GM10847 (cell line): ENCODE measurements around the gene CCNYL1.

Source experiments
- POLR2A ChIP-seq: IDR thresholded peaks from 2 replicates; pipeline ENCODE4 v1.6.1; 2011; ENCODE audit not compliant: insufficient read length; ENCODE audit errors: extremely low read depth

Gene CCNYL1

GRCh38 chr2:207692206-207693065 lies 19.0 kb upstream of the CCNYL1 start:
- TF ChIP-seq POLR2A, result no peak

- TF ChIP-seq POLR2A, result no peak
Observed at GRCh38 chr2:207693641-207694249, 17.7 kb upstream of the CCNYL1 start.

GRCh38 chr2:207694811-207695281 lies 16.6 kb upstream of the CCNYL1 start:
- TF ChIP-seq POLR2A, result no peak

- no peak for TF ChIP-seq POLR2A
Observed at GRCh38 chr2:207695293-207695692, 16.1 kb upstream of the CCNYL1 start.

- no peak for TF ChIP-seq POLR2A
Observed at GRCh38 chr2:207697411-207697810, 14.0 kb upstream of the CCNYL1 start.

- TF ChIP-seq POLR2A, result no peak
Observed at GRCh38 chr2:207698301-207698700, 13.1 kb upstream of the CCNYL1 start.

GRCh38 chr2:207704078-207704477 lies 7.4 kb upstream of the CCNYL1 start:
- no peak for TF ChIP-seq POLR2A

- no peak for TF ChIP-seq POLR2A
Observed at GRCh38 chr2:207704671-207705070, 6.8 kb upstream of the CCNYL1 start.

- no peak for TF ChIP-seq POLR2A
Observed at GRCh38 chr2:207706936-207707860, 4.2 kb upstream of the CCNYL1 start.

- TF ChIP-seq POLR2A, result no peak
Observed at GRCh38 chr2:207711750-207712530, 500 bp downstream of the CCNYL1 start.

GRCh38 chr2:207716056-207716455 lies 4.6 kb downstream of the CCNYL1 start:
- no peak for TF ChIP-seq POLR2A

- TF ChIP-seq POLR2A, result no peak
Observed at GRCh38 chr2:207718521-207718920, 7.1 kb downstream of the CCNYL1 start.

- no peak for TF ChIP-seq POLR2A
Observed at GRCh38 chr2:207719008-207719407, 7.6 kb downstream of the CCNYL1 start.

- TF ChIP-seq POLR2A, result no peak
Observed at GRCh38 chr2:207720517-207721187, 9.2 kb downstream of the CCNYL1 start.
